SK-N-DZ (cell line): ENCODE results near the gene BAIAP2L2.
"Not testable (repeated sequence)": the region's sequence is repeated elsewhere in the genome, so short reads cannot be mapped to it uniquely, and the experiment has no call there.

Source experiments
- DNase-seq: peaks from one replicate; pipeline ENCODE4 v3.0.0-alpha.2; 2015; ENCODE audit warnings: low spot score

The BAIAP2L2 gene

DNA sequence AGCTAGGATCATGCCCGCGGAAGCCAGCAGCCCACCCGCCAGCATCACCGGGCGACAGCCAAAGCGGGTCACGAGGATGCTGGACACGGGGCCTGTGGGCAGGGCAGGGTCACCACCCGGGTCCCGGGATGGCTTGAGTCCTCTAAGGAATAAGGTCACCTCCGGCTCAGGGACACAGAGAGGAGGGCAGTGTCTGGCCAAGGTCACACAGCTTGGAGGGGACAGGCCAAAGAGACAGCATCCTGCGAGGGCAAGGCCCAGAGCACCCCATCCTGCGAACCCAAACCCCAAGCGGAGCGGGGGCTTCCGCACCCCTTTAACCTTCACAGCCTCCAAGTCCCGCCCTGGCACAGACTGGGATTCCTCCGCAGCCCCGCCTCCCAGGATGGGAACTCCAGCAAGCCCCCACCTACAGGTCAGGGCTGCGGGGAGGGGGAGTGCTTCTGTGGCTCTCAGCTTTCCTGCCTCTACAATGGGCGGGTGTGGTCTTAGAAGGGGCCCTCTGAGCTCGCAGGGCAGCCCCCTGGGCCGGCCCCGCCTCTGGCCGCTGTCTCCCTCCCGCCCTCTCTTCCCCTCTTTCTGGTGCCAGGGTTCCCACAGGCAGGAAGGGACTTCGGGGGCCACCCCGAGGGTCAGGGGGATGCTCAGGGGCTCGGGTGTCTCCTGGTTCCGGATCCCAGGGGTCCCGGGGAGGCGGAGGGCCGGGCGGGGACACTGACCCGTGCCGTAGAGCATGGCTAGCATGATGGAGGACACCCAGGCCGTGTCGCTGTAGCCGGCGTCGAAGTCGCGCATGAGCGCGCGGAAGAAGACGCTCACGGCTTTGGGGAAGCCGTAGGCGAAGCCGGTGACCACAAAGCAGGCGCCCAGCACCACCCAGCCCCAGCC lies 28.3 kb downstream of the BAIAP2L2 start:
- DNase-seq = no peak

DNA sequence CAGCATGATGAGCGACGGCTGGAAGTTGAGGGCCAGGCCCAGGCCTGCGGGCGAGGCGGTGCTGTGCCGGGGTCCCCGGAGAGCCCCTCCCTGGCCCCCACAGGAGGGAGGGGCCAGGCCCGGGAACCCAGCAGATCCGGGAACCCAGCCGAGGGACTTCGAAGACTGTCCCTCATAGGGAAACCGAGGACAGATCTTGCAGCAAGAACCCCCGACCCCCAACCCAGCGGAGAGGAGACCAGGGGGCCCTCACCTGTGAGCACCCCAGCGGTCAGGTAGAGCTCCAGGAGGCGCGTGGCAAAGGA lies 28.9 kb downstream of the BAIAP2L2 start:
- DNase-seq = no peak

DNA sequence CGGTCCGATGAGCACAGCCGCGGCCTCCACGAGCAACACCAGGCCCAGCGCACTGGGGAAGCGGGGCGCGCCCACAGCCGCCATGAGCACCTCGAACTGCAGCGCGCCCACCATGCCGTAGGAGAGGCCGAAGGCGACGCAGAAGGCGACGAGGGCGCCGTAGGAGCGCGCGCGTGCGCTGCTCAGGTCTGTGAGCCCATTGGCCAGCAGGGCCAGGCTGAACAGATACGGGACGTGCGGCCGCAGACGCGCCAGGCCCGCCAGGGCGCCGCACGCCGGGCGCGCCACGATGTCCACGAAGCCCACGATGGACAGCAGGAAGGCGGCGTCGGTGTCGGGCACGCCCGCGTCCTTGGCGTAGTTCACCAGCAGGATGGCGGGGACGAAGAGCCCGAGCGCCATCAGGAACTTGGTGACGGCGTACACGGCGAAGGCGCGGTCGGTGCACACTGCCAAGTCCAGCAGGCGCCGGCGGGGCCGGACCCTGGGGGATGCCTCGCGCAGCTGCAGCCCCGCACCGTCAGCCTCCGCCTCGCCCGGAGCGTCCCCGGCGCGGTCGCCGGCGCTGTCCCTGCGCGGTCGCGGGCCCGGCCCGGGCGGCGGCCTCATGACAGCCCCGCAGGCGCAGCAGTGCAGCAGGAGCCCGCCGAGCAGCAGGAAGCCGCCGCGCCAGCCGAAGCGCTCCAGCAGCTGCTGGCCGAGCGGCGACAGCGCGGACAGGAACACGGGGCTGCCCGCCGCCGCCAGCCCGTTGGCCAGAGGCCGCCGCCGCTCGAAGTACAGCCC lies 29.4 kb downstream of the BAIAP2L2 start:
- DNase-seq = no peak

DNA sequence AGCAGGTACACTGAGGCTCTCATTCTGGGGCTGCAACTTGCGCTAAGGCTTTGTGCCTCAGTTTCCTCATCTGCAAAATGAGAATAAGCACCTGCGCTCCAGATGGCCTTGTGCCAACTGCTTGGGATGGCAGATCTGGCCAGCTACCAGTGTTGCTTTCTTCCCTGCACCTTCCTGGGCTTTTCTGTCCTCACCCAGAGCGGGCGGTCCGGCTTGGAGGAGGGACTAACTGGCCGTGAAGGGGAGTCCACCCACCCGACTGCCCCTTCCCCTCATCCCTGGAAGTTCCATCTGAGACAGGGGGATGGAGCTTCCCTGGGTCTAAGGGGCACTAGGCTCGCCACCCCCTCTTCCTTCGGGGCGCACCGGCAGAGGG lies 30.0 kb downstream of the BAIAP2L2 start:
- DNase-seq = no peak

DNA sequence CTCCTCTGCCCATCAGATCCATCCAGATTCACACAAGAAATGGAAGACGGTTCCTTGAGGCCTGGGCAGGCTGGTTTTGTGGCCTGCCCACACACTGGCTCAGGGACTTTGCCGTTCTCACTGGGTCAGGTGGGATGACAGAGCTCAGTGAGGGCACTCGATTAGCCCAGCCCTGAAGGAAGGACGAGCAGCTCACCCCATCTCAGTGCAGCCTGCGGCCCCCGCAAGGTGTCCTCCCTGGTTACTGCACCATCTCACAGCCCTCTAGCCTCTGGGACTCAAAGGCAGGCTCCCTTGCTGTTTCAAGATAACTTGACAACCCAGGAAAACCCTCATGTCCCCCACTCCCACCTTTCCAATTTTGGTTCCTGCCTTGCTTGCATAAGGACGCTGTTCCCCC lies 30.7 kb downstream of the BAIAP2L2 start:
- DNase-seq = no peak

DNA sequence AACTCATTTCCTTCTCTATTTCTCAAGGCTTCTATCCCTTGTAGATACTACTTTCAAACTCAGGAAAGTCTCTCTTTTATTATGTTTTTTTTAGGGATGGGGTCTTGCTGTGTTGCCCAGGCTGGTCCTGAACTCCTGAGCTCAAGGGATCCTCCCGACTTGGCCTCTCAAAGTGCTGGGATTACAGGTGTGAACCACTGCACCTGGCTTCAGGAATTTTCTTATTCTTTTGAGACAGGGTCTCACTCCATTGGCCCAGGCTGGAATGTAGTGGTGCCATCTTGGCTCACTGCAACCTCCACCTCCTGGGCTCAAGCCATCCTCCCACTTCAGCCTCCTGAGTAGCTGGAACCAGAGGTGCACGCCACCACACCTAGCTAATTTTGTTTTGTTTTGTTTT lies 31.3 kb downstream of the BAIAP2L2 start:
- not testable (repeated sequence) for DNase-seq

DNA sequence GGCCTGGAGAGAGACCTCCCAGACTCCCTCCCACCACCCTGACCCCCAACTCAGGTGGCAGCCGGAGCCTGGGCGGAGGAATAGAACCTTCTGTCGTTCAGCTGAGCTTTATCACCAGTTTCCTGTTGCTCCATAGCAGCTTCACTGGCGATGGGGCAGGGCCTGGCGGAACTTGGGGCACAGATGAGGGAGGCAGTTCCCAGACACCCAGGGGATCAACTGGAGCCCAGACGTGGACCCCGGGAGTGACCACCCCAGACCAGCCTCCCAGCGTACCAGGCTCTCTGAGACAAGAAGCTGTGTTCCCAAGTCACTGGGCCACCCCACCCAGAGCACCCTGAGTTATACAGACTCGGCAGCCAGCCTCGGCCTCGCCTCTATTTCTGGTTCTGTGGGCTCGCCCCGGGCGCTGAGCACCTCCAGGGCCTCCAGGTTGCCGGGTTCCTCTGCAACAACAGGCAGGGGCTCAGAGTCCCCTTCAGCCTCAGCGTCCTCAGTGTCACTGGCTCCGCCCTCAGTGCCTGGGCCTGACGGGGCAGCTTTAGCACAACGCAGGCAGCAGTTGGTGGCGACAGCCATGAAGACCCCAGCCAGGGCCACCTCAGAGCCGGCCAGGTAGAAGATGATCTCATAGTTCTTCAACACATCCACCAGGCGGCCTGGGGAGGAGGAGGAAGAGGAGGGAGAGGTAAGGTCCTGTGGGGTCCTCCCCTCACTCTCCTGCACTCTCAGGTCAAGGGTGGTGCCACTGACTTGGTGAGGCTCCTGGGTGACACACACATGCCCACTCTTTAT lies 32.2 kb downstream of the BAIAP2L2 start:
- DNase-seq = no peak

DNA sequence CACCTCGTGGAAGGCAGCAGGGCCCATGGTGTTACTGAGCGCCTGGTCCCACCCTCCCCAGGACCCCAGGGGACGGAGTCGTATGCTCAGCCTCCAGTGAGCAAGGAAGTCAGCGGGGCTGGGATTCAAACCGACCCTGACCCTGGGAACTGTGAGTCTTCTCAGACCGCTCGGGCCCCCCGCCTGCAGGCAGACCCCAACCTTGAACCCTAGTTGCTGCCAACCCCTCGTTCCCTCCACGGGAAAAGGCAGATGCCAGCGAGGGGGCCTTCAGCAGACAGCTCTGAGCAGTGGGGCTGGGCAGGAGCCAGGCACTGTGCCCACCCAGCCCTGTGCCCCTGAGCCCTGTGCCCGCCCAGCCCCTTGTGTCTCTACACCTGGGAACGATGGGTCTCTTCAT lies 32.9 kb downstream of the BAIAP2L2 start:
- no peak for DNase-seq

DNA sequence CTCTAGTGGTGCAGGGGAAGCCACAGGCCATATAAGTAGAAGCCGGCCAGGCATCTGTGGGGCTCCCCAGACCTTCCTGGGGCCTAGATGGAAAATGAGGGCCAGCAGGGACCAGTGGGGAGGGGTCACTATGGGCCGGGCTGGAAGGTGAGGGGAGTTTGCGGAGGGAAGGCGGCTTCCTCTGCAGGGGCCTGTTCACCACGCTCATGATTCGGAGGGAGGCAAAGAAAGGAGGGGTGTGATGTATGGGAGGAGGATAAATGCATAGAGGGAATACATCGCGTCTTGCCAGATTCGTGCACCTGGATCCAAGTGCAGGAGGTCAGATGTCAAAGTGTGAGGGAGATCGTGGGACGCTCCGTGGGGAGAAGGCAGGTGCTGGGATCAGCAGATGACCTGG lies 33.4 kb downstream of the BAIAP2L2 start:
- no peak for DNase-seq

DNA sequence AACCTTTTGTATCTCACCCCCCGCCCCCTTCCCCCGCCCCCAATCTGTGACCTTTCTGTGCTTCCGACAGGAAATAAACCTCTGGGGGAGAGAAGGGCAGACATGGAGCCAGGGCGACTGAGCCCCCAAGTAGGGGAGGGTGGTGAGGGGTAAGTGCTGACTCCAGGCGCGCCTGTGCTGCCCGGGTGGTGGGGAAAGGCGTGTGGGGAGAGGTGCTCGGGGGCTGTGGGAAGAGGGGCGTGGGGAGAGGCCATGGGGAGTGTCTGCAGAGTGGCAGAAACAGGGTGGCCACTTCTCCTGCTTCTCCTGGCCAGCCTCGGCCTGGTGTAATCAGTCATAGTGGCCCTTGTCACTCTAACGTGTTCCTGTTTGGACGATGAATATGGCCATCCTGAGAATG lies 34.5 kb downstream of the BAIAP2L2 start:
- no peak for DNase-seq

DNA sequence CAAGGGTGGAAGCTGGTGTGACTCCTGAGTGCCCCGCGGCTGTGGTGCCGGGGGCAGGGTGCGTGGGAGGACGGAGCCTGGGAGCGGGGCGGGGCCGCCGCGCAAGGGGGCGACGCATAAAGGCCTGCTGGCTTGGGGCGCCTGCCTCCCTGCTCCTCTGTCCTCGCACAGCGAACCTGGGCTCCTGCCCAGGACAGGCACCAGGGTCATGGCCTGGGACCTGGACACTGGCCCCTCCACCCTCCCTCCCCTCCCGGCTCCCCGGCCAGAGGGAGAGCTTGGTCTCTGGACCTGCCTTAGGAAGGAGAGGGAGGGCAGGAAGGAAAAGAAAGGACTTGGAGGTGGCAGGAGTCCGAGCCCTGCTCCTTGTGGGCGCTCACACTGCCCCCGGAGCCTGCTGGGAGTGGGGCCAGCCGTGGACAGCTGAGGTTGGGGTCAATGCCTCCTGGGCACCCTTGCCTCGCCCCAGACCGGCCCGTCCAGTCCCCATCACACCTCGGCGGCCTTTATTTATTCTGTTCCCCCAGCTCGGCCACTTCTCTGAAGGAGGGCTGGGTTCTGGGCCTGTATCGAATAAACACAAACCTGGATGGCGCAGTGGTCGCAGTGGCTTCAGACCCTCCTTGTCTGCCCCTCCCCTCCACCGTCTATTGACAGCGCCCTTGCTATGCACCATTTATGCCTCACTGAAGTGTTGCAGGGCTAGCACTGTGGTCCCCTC lies 35.2 kb downstream of the BAIAP2L2 start:
- no peak for DNase-seq

DNA sequence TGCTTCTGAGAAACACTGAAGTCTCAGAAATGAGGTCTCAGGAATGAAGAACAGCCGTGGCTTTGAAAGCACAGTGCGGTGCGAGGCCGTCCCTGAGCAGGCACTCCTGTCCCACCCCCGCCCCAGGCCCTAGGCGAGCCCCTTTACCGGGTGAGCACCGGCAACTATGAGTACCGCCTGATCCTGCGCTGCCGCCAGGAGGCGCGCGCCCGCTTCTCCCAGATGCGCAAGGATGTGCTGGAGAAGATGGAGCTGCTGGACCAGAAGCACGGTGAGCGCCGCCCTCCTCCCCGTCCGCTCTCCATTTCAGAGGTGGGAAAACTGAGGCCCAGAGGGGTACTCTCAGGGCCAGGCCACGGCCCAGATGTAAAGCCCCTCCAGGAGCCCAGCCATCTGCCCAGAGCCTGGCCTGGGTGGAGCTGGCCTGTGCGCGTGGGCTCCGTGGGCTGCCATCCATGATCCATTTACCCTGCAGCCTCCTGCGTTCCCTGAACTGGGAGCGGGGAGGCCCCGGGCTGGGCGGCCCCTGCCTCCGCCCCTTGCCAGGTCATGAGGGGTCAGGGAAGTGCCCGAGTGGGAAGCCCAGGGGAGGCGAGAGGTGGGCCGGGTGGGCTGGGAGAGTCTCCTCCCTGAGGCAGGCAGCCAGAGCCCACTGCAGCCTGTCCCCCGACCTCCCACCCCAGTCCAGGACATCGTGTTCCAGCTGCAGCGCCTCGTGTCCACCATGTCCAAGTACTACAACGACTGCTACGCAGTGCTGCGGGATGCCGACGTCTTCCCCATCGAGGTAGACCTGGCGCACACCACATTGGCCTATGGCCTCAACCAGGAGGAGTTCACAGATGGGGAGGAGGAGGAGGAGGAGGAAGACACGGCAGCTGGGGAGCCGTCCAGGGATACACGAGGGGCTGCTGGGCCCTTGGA lies 36.0 kb downstream of the BAIAP2L2 start:
- DNase-seq = no peak

DNA sequence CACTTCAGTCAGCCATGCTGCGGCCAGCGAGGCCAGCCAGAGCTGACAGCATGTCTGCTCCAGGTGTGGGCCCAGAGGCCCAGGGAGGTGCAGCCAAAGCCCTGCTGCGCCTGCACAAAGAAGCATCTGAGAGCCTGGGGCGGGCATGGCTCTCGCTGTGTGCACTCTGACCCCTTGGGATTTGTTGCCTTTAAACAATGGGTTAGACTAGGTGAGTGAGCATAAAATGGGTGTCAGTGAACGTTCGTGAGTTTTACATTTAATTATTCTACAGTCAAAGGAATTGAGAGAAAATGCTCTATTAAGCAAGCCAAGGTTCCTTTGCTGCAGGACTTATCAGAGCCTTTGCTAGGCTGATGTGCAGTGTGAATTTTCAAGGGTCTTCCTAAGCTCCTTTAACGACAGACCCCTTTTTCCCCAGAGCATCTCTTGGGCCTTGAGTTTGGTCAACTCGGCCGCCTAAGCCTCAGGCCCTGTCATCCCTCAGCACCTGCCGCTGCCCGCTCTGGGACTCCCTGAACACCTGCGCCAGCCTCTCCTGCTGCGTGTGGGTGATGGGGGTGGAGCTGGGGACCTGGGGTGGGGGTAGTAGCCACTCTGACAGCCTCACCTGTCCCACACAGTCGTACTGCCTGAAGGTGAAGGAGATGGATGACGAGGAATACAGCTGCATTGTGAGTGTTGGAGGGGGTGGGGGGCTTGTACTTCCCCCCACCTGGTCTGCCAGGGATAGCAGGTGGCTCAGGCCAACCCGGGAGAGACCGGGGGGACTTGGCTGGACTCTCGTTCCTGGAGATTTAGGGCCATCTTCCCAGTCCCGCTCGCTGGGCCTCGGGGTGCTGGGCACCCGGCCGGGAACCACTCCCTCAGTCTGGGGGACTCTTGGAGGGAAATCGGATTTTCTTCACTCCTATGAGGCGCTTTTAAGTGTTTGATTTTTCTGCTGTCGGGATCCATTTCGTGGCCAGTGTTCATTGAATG lies 37.0 kb downstream of the BAIAP2L2 start:
- no peak for DNase-seq

DNA sequence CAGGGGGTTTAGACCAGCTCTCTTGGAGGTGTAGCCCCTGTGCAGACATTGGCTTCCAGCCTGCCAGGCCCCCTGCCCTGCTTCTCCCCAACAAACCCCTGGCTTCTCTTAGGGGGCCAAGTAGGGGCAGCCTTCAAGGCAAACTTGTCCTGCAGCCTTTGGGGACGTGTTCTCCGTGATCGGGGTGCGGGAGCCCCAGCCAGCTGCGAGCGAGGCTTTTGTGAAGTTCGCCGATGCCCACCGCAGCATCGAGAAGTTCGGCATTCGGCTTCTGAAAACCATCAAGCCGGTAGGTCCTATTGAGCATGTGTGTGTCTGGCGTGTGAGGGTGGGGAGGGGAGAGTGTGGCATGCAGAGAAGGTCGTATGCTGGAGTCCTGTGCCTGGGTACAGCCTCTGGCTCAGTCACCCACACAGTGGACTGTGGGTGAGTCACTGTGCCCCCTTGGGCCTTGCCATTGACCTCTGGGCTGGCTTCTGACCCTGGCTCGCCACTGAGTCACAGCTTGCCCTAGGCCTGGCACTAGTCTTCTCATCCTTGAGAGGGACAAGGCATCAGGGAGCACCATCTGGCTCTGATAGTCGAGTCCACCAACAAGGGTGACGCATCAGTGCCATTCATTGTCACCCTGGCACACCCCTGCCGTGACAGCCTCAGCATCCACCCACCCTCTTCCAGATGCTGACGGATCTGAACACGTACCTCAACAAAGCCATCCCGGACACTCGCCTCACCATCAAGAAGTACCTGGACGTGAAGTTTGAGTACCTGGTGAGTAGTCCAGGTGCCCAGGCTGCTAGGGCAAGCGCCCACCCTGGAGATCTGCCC lies 37.9 kb downstream of the BAIAP2L2 start:
- no peak for DNase-seq

DNA sequence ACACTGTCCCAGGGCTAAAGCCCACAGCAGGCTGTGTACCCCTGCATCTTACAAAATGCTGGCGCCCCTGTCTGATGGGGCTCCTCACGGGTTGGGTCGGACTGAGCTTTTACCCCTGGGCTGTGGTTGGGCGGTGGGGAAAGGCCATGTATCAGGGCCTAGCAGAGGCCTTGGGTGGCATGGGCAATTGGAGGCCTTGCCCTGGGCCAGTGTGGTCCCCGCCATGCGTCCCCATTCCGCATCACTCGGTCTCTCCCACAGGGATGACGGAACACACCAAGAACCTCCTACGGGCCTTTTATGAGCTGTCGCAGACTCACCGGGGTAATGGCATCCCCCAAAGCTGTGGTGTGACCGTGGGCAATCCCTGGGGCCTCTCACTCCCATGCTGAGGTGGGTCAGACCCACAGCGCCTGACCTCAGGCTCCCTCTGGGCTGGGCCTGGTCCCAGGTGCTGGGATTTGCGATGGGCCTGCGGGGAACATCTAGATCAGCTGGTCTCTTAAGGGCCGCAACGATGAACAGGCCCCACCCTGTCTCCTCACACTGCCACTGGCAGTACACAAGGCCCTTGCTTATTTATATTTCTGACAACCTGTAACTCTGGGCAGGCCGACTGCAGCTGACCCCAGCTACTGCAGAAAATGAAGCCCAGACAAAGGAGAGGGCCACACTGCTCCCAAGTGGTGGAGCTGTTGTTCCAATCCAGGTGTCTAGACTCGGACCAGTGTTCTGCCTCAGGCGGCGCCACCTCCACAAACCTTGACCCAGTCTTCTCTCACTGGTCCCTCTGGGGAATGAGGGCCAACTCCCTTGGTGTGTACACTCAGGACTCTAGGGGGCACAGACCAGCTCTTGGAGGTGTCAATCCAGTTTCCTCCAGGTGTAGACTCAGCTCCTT lies 38.8 kb downstream of the BAIAP2L2 start:
- DNase-seq = no peak

DNA sequence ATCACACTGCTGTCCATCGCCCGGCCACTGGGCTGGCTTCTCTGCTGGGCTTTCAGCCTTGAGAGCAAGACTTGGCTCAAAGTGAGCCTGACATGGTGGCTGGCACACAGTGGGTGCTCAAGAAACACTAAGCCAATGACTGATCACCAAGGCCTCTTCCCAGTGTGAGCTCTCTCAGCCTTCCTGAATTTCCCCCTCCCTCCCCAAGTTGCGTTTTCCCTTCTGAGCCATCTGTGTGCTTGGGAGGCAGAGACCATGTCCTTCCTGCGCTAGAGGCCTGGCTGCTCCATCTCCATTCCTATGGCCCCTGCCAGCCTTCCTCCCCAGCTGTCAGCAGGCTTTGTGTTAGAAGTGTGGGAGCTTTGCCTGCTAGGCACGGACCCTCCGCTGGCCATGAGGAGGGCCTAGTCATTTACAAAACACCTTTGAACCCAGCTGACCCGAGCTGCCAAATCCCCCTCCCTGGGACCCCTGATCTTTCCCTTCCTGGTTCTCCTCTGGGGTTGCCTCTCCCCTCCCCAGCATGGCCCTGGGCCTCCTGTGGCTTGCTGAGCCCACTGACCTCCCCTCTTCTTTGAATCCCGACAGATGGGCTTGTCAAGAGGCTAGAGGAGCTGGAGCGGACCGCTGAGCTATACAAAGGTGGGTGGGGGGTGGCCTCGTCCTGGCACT lies 40.1 kb downstream of the BAIAP2L2 start:
- DNase-seq = no peak
